Measurements from ENCODE around the gene CHST13.

CHST13 gene, protein sequence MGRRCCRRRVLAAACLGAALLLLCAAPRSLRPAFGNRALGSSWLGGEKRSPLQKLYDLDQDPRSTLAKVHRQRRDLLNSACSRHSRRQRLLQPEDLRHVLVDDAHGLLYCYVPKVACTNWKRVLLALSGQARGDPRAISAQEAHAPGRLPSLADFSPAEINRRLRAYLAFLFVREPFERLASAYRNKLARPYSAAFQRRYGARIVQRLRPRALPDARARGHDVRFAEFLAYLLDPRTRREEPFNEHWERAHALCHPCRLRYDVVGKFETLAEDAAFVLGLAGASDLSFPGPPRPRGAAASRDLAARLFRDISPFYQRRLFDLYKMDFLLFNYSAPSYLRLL

DNA sequence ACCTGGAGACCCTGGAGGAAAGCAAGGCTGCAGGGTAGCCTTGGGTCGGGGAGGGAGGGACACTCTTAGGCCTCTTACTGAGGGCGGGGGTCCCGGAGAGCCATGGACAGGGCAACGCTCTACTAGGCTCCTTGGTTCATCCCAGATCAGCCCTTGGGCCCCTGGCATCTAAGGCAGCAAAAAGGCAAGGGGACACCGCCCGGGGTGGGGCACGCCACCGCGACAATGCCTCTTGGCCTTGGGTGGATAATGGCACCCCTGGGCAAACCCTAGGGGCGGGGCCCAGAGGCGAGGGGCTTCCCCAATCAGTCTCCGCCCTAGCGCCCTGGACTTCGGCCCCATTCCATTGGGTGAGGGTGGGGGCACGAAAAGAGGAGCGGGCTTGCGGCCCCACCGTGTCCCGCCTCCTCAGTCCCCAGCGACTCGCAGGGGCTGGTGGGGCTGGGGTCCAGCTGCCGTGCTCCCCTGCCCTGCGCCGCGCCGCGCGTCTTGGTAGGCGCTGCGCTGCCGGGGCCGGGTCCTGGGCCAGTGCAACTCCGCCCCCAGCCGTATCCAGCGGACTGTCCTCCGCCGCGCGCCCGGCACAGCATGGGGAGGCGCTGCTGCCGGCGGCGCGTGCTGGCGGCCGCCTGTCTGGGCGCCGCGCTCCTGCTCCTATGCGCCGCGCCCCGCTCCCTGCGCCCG lies at the start of gene CHST13:
CHST13 (plus strand) TSS at position 411 of the 684 bp plus-strand sequence; CDS start at position 589, 178 bp downstream.
- Histone ChIP-seq H3K27ac (peak within 1 kb of the TSS in 6 of 21 experiments; percentile 3 to 64 (median 22)), H3K4me3 (peak within 1 kb of the TSS in 6 of 7 experiments; percentile 24 to 45 (median 30))

DNA sequence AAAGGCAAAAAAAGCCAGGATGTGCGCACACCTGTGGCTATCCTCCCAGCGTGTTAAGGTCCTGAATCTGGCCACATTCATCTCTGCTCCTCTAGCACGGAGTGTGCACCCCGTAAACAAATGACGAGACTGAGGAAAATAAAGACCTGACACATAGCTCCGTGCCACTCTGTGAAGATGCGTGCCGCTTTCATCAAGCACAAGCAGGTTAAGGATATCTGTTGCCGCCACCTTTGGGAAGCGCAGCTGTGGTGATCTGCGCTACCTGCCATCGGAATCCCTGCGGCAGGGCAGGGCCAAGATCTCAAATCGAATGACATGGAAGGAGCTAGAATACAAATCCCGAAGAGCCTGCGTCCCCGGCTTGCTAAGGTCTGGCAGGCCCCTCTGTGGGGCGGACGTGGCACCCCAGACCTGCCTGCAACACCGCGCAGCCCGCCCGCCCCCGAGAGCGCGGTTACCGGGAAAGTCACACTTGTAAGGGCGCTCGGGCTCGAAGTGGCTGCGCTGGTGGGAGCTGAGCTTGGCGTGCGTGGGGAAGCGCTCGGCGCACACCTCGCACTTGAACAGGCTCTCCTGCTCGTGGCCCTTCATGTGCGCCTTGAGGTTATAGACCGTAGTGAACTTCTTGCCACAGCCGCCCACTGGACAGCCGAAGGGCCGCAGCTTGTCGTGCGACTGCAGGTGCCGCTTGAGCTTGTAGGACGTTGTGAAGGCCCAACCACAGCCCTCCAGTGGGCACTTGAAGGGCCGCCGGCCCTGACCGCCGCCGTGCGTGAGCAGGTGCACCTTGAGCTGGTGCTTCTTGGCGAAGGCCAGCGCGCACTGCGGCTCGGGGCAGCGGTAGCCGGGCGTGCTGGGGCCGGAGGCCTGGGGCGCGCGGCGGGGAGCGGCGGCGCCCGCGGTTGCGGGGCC lies 49.2 kb upstream of the CHST13 start:
- Histone ChIP-seq H3K4me3 (peak overlapping the region; percentile 52 to 78 (median 65)), H3K27ac (peak overlapping the region in 20 of 21 experiments; percentile 74 to 92 (median 86))

DNA sequence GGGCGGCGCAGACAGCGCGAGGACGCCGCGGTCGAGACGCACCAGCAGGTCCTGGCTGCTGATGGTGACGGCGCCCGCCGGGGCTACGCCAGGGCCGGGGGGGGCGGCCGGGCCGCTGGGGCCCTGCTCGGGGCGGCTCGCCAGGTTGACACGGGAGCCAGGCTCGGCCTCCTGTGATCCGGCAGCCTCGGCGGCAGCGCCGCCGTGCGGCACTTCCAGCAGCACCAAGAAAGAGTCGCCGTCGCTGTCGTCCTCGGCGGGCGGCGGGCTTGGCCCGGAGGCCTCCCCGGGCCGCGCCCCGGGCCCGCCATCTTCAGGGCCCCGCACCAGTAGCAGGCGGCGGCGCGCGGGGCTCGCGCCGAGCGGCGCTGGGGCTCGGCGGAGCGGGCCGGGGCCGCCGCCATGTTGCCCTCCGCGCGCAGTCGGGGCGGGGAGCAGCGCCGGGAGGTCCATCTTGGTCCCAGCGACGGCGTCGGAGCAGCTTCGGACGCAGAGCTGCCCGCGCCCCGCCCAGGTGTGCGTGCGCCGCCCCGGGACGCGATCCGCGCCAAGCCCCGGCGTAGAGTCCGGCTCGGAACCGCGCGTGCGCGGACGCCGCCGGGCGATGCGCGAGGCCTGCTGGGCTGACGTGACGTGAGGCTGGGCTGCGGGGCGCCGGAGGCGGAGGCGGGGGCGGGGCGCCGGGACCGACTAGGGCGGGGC lies 48.4 kb upstream of the CHST13 start, which contains the start of gene ZXDC:
ZXDC (minus strand) TSS at position 479 of the 702 bp plus-strand sequence; CDS start at position 453, 26 bp downstream.
- H3K4me3 ChIP-seq: peak within 1 kb of the TSS; percentile 52 to 78 (median 66)
- H3K27ac ChIP-seq: peak within 1 kb of the TSS; percentile 75 to 92 (median 87)

DNA sequence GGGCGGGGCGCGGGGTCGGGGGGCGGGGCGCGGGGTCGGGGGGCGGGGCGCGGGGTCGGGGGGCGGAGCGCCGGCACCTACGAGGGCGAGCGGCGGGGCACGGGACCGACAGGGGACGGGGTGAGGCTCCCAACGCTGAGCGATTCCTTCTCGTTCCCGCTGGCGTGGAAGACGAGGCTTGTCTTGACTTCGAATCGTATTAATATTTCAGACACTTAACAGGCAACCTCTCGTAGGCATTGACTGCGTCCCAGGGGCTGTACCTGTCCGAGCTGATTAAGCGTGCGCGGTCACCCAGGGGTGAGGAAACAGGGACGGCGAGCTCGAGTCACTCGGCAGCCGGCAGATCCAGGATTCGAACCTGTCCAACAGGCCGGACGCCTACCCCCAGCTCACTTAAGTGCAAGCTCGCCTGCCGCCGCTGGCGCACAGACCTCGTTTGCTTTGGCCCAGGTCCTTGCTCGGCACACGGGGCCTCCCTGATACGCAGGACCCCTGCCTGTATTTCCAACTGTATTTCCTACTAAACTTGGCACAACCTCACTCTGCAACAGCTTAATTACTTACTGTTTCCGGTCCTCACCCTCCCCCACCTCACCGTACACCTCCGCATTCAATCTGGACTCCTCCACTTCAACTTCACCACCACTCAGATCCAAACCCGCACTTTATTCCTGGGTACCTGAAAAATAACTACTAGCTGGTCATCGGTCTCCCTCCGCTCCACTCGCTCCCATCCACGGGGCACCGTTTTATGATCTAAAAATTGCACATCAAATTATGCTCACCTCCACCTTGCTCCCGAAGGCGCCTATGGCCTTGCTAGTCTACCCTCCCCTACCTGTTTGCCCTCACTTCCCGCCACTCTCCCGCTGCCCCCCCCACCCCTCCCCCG lies 47.5 kb upstream of the CHST13 start:
- H3K27ac ChIP-seq: peak overlapping the region in 19 of 21 experiments; percentile 48 to 89 (median 81)

DNA sequence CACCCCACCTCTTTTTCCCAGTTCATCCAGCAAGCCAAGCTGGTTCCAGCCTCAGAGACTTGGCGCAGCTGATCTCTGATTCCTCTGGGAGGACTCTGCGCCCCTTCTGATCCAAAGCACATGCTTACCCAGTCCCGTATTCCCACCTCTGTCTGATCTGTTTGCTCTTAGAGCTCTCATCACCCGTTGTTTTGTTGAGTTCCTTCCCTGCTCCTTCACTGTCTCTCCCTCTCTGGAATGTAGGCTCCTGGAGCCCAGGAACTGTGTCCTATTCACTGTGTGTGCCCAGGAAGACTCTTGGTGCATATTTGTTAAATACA lies 46.9 kb upstream of the CHST13 start:
- Histone ChIP-seq H3K27ac (peak overlapping the region in 1 of 21 experiments; percentile 86), H3K4me3 (no peak overlapping the region)

More for the DNA sequence above, 47.5 kb upstream of the CHST13 start:
- peak overlapping the region; percentile 46 to 78 (median 53) for H3K4me3 ChIP-seq

DNA sequence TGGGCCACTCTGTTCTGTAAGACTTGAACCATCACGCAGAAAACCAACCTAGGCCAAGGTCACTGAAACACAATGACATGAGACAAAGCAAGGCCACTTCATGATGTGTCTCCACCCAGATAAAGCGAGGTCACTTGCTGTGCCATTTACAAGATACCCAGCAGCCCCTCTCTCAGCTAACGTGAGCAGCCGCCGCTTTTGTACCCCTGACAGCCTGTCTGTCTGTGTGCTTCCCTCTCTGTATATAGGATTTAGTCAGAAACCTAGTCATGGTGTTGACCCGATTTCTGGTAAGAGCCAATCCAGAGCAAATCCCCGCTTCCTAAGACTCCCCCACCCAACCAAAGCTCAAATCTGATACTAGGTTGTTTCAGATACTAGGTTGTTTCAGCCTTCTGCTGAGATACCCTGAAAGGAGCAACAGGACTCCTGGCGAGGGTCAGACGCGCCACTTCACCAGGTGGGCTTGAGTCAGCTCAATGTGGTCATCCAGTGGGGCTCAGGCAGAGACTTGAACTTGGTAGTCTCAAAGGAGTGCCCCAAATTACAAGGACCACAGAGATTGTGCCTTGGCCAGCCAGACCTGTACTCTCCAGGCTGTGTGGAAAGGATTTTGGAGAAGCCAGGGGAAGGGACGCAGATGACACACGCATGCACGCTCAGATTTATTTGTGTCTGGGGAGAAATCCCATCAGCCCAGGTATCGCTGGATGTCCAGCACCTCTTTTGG lies 45.2 kb upstream of the CHST13 start:
- H3K4me3 ChIP-seq: no peak overlapping the region
- H3K27ac ChIP-seq: no peak overlapping the region

DNA sequence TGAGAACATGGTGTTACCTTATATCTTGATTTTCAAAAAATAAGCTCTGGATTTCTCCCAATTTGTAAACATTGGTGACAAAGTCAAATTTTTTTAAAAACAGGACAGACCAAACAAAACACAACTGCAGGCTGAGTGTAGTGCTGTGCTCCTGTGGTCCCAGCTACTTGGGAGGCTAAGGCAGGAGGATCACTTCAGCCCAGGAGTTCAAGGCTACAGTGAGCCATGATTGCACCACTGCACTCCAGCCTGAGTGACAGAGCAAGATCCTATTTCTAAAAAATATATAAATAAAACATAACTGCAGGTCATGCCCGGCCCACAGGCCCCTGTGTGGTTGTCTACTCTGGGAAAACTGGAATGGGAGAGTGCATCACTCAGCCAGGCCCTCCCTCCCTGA lies 44.3 kb upstream of the CHST13 start:
- Histone ChIP-seq H3K27ac (no peak overlapping the region), H3K4me3 (no peak overlapping the region)

DNA sequence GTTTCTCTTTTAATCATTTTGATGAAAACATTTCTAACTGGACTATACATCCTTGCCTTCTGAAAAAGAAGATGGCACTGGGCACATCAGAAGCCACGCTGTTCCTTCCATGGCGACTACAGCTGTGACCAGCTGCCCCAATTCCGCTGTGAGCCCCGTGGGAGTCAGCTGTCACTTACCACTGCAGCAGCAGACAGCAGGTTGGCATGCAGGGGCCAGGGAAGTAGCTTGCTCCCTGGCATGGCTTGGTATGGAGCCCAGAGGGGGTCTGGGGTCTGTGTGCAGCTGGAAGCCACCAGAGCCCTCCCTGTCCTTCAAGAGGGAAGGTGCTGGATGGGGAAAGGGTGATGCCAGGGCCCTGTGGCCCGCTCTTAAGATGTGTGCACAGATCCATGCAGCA lies 43.7 kb upstream of the CHST13 start:
- Histone ChIP-seq H3K27ac (no peak overlapping the region), H3K4me3 (no peak overlapping the region)

DNA sequence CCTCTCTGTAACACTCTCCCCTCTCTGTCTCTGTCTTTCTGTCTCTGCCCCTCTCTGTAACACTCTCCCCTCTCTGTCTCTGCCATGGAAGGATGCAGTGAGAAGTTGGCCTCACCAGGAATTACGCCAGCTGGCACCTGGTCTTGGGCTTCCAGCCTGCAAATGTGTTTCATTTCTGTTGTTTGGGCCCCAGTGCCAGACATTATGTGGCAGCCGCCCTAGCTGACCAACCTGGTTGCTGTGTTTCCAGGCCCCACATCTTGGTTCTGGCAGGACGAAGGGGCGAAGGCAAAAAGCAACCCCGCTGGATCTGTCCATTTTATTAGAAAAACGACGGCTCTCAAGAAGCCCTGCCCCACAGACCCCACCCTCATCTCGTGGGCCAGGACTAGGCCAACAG lies 43.1 kb upstream of the CHST13 start:
- Histone ChIP-seq H3K4me3 (no peak overlapping the region), H3K27ac (no peak overlapping the region)

DNA sequence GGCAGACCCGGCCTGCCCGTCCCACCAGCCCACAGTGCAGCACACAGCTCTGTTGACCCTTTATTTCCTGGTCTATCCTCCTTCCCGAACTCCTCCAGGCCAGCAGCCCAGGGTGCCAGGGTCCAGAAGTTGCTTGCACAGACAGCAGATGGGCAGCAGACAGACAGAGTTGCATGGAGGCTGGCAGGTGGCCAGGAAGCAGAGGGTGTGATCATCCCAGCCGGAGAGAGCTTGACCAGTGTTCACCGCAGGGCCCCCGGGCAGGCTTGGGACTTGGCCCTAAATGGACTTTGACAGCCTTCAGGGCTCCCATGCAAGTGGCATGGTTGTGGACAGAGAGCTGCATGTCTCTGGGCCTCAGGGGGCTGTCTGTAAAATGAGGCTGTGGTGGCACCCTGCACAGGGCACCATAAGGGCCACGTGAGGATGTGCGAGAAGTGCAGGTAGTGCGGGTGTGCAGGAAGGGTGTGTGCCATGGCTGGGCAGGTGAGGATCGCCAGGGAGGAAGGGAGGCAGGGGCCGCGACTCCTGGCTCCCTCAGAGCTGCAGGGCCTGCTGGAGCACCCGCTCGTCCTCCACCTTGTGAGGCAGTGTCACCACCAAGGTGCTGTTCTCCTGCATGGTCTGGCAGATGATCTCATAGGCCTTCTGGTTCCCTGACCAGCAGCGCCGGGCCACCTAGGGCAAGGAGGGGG lies 42.0 kb upstream of the CHST13 start:
- Histone ChIP-seq H3K27ac (no peak overlapping the region), H3K4me3 (no peak overlapping the region)

DNA sequence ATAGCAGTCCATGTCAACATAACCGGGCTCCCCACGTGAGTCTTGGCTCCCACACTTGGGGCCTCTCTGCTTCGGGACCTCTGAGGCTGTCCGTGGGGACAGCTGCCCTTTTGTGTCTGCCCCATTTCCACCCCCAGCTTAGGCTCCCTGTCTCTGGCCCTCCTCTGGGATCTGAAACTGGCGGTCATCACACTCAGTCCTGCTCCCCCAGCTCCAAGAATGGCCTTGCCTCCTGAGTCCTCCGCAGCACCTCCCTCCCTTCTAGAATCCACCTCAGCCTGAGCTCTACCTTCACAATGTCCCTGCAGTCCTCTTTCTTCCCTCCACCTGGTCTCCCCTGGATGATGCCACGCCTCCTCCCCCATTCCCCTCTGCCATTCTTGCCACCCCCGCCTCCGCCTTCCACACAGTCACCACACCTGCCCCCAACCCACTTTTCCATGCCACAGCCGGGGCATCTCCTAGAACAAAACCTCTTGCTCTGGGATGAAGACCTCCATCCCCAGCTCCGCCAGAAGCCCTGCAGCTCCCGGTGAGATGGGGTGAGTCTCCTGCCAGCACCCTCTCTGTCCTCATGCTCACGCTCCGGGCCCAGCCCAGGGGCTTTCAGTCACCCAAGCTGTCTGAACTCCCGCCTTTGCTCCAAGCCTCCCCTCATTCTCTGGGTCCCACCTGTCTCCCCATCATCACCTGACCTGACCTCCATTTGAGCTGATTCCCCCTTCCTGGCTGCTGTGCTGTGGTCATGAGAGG lies 41.3 kb upstream of the CHST13 start:
- Histone ChIP-seq H3K4me3 (no peak overlapping the region), H3K27ac (no peak overlapping the region)

DNA sequence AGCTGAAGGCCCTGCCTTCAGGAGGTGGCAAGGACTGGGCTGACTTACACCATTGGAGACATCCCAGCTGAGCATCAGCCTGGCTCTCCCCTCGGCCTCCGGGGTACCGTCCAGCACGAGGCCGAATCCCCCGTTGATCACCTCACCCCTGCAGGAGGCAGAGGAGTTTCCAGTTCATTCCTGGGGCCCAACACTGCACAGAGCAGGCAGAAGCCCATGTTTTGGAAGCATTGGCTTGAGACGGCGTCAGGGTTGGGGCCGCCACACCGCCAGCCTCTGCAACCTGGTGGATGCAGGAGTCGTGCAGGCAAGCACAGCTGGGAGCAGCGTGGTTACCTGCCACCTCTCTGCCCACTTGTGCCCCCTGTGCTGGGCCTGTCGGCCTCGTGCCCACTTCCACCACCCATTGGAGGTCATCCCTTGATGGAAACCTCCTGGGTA lies 40.6 kb upstream of the CHST13 start:
- no peak overlapping the region for H3K27ac ChIP-seq

DNA sequence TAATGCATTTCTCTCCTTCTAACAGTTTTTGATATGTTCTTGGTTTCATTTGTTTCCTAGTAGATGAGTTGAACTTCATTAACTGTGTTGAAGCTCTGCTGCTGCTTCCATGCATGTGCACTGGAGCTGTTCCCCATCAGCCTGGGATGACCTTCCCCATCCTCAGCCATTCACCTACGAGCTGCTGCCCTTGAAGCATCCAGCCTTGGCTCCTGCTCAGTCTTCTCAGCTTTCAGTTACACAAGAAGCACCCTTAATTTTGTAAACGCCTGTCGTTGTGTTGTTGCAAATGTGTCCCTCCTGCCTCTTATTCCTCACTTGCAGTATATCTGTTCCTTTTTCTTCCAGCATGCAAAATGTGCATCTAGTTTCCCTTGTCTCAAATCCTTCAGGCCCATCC lies 39.8 kb upstream of the CHST13 start:
- H3K27ac ChIP-seq: no peak overlapping the region

More for the DNA sequence above, 40.6 kb upstream of the CHST13 start:
- no peak overlapping the region for H3K4me3 ChIP-seq

DNA sequence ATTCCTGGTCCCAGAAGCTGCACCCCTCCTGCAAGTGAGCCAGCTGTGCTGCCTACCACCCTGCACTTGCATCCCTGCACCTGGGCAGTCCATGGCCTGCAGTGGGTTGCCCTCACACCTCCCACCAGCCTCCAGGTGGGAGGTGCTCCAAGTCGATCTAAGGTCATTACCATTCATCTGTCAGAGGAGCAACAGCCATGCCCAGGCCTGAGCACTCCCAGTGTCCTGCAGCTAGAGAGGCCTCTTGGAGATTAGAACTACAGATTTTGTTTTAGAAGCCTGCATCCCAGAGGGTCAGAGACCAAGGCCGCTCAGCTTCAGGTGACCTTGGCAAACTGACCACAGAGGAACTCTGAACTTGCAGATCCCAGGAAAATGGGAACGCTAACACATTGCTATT lies 39.3 kb upstream of the CHST13 start:
- Histone ChIP-seq H3K27ac (no peak overlapping the region), H3K4me3 (no peak overlapping the region)

More for the DNA sequence above, 39.8 kb upstream of the CHST13 start:
- H3K4me3 ChIP-seq: no peak overlapping the region

DNA sequence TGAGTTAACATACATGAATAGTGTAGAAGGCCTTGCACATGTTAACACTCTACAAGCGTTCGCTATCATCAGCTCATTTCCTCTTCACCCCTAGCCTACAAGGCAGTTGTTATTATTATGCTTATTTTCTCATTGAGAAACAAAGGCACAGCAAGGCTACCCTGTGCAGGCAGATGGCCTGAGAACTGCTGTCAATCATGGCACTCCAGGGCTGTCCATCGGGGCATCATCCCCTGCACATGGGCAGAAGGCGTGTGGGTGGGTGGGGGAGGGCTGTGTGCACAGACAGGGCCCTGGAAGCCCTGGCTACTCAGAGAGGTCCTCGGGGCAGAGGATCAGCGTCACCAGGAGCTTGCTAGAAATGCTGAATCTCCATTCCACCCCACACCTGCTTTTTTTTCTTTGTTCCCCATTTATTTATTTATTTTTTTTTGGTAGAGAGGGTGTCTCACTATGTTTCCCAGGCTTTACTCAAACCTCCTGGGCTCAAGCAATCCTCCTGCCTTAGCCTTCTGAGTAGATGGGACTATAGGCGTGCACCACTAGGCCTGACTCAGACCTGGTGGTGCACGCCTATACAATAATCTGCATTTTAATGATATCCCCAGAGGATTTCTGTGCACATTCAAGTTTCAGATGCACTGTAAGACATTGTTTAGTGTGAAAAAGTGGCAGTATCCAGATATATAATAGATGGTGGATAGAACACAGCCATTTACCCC lies 38.6 kb upstream of the CHST13 start:
- Histone ChIP-seq H3K27ac (no peak overlapping the region), H3K4me3 (no peak overlapping the region)

DNA sequence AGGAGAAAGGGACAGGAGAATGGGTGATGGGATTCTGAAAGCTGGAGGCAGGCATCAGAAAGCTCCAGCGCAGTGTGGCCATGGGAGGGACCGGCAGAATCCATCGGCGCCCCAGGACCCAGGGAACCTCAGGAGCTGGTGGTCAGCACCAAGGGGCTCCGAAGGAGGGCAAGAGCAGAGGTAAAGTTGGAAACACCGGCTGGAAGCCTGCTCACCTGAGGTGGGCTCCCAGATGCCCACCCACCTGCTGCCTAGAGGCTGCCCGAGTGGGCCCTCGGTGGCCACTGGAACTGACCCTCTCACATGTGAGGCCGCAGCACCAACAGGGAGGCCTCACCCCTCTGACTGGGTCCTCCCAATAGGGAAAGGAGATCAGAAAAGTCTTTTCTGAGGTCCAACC lies 38.0 kb upstream of the CHST13 start:
- Histone ChIP-seq H3K4me3 (no peak overlapping the region), H3K27ac (no peak overlapping the region)

All from skin epidermis (tissue), 12 donors.